Esophagus muscularis mucosa (tissue), 4 donors: ENCODE results near the gene PDE4D. TPM values are rescaled to one million over a fixed set of nuclear protein-coding genes. Genes with fewer than 3 reads are reported as not detected.
"Not testable (repeated sequence)": the region's sequence is repeated elsewhere in the genome, so short reads cannot be mapped to it uniquely, and the experiment has no call there.

Experiments used
- DNase-seq: peaks from one replicate; pipeline ENCODE4 v3.0.0-alpha.2; 2017; ENCODE audit errors: extremely low spot score
- H3K27ac ChIP-seq, 4 donors: fragments of 200-600 bp; sonication (generic); replicated peaks in 1 of 4; 1 replicate in 3 of 4; 2 replicates in 1 of 4; pipeline ENCODE4 v1.5.1; 2016 to 2019; ENCODE audit warnings: mild to moderate bottlenecking in 1 of 4
- H3K27me3 ChIP-seq, 4 donors: fragments of 200-600 bp; sonication (generic); one replicate each; pipeline versions ENCODE4 v1.5.1 to v1.6.0; 2016 to 2019
- H3K36me3 ChIP-seq, 4 donors: fragments of 200-600 bp; sonication (generic); one replicate each; pipeline ENCODE4 v1.5.1; 2016 to 2019
- H3K4me1 ChIP-seq, 4 donors: fragments of 200-600 bp; sonication (generic); one replicate each; pipeline ENCODE4 v1.5.1; 2016 to 2019
- H3K4me3 ChIP-seq, 4 donors: fragments of 200-600 bp; sonication (generic); 1 replicate in 2 of 4; 2 replicates in 2 of 4; pipeline ENCODE4 v1.5.1; 2016 to 2019; ENCODE audit warnings: mild to moderate bottlenecking in 4 of 4, moderate library complexity in 1 of 4
- H3K9me3 ChIP-seq, 4 donors: fragments of 200-600 bp; sonication (generic); 1 replicate in 3 of 4; 2 replicates in 1 of 4; pipeline ENCODE4 v1.5.1; 2016 to 2019
- CTCF ChIP-seq, 3 experiments: fragments of 200-600 bp in 2 of 3; fragments of 450-650 bp in 1 of 3; sonication (generic) in 2 of 3; IDR thresholded peaks; one replicate each; pipeline ENCODE4 v1.5.1; 2017 to 2019; ENCODE audit warnings: antibody characterized with exemption in 3 of 3, mild to moderate bottlenecking in 2 of 3, moderate library complexity in 1 of 3
- EP300 ChIP-seq: sonication (generic); formaldehyde crosslinking; IDR thresholded peaks from one replicate; pipeline ENCODE4 v1.6.1; 2017; ENCODE audit warnings: antibody characterized with exemption
- POLR2A ChIP-seq: fragments of 450-650 bp; IDR thresholded peaks from one replicate; pipeline ENCODE4 v1.6.1; 2017; ENCODE audit warnings: antibody characterized with exemption, moderate library complexity, mild to moderate bottlenecking, low read depth
- POLR2AphosphoS5 ChIP-seq, 2 donors: sonication (generic); formaldehyde crosslinking; IDR thresholded peaks; one replicate each; pipeline ENCODE4 v1.6.1; 2017; ENCODE audit warnings: antibody characterized with exemption in 2 of 2
- WGBS: methylation state at CpG from one replicate; pipeline ENCODE4 v1.1.5; 2018; 5-methylcytosine and 5-hydroxymethylcytosine counted together
- intact Hi-C: fragments of 100-400 bp; cut with DNase I; formaldehyde crosslinking; loops from one replicate; pipeline ENCODE4 v1.15.1; 2023
- total RNA-seq, 4 donors: library from RNA; depleted of rRNA; stranded (reverse); fragments of >200 nt; gene quantifications; one replicate each; pipeline versions ENCODE4 v1.1.0 to v1.2.1, GENCODE V29; 2016

Gene PDE4D
- total RNA-seq, 4 donors from 2014 or later, result 39.2 to 87.0 (median 50.2) TPM

GRCh38 chr5:59387127-59387526 lies 506.4 kb downstream of the PDE4D start:
- no peak for TF ChIP-seq EP300
- TF ChIP-seq POLR2A, result no peak
- no peak for TF ChIP-seq CTCF (IDR thresholded peaks at IDR 0.05)
- no peak for TF ChIP-seq POLR2AphosphoS5 (IDR thresholded peaks at IDR 0.05)
- Histone ChIP-seq H3K4me3 (no peak overlapping the region), H3K27me3 (no peaks in the 10 kb centered on the region), H3K4me1 (no peaks in the 10 kb centered on the region), H3K9me3 (no peaks in the 10 kb centered on the region), H3K36me3 (no peaks in the 10 kb centered on the region), H3K27ac (no peak overlapping the region)
- DNase-seq, result no peak
- intact Hi-C loops, result no loop called here

- intact Hi-C loops, result no loop called here
- WGBS, result 61% methylated on average over 2 of the region's 2 CpGs
- no peaks in the 10 kb centered on the region for H3K27me3 ChIP-seq
- no peak overlapping the region for H3K4me3 ChIP-seq
- no peaks in the 10 kb centered on the region for H3K36me3 ChIP-seq
- no peak for DNase-seq
- no peaks in the 10 kb centered on the region for H3K9me3 ChIP-seq
- no peaks in the 10 kb centered on the region for H3K4me1 ChIP-seq
- no peak overlapping the region for H3K27ac ChIP-seq
- TF ChIP-seq POLR2A (no peak), POLR2AphosphoS5 (IDR thresholded peaks at IDR 0.05) (no peak), EP300 (no peak), CTCF (IDR thresholded peaks at IDR 0.05) (no peak)
Observed at GRCh38 chr5:59385700-59386099, 507.8 kb downstream of the PDE4D start.

DNA sequence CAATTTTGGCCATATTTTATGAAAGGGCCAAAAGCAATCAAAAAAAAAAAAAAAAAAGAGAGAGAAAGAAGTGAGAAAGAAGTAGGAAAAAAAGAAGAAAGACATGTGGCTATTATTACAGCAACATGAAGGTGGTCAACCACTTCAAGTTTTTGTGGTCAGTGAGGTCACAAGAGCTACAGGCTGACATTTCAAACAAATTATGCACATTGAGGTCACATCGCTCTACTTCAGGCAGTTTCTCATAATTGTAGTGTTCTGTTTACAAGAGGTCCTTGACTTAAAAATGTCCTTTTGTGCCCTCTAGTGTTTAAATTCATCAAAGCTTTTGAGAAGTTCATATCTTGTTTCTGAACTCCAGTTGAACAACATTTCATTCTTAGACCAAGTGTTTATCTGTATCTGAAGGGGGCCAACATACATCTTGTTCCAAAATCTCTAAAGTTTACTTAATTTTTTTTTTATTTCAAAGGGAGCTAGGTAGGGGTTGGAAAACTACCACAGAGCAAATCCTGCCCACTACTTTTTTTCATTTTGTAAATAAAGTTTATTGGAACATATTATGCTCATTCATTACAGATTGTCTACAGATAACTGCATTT lies 513.1 kb downstream of the PDE4D start:
- DNase-seq, result no peak
- H3K36me3 ChIP-seq, result no peaks in the 10 kb centered on the region
- intact Hi-C loops, result loop anchor here (2.0 kb wide), 1 partner anchor 192 kb away; no protein-coding TSS in a partner anchor
- TF ChIP-seq EP300, result no peak
- peak; percentile 55 to 66 (median 58) for TF ChIP-seq CTCF (IDR thresholded peaks at IDR 0.05)
- no peaks in the 10 kb centered on the region for H3K27me3 ChIP-seq
- no peak overlapping the region for H3K4me3 ChIP-seq
- 6% methylated on average over 1 of the region's 1 CpG for WGBS
- peaks cover 0 to 2% (median 0%) of the 10 kb centered on the region in 4 donors for H3K4me1 ChIP-seq
- H3K9me3 ChIP-seq, result no peaks in the 10 kb centered on the region
- H3K27ac ChIP-seq, result no peak overlapping the region

DNA sequence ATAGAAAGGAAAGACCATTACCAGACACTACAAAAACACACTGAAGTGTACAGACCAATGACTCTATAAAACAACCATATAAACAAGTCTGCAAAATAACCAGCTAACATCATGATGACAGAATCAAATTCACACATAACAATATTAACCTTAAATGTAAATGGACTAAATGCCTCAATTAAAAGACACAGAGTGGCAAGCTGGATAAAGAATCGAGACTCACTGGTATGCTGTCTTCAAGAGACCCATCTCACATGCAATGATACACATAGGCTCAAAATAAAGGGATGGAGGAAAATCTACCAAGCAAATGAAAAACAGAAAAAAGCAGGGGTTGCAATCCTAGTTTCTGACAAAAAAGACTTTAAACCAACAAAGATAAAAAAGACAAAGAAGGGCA lies 519.5 kb downstream of the PDE4D start:
- H3K27me3 ChIP-seq, DNase-seq, intact Hi-C loops, H3K36me3 ChIP-seq, H3K4me3 ChIP-seq, H3K27ac ChIP-seq, H3K4me1 ChIP-seq: not testable (repeated sequence)
- H3K9me3 ChIP-seq, result peaks cover 0 to 17% (median 11%) of the 10 kb centered on the region in 4 donors
- 81% methylated on average over 1 of the region's 1 CpG for WGBS

- no peak overlapping the region for H3K4me3 ChIP-seq
- intact Hi-C loops, result no loop called here
- H3K9me3 ChIP-seq, result peaks cover 0 to 17% (median 11%) of the 10 kb centered on the region in 4 donors
- H3K27ac ChIP-seq, result no peak overlapping the region
- TF ChIP-seq POLR2A, result no peak
- no peak for TF ChIP-seq CTCF (IDR thresholded peaks at IDR 0.05)
- TF ChIP-seq POLR2AphosphoS5 (IDR thresholded peaks at IDR 0.05), result no peak
- TF ChIP-seq EP300, result no peak
- peaks cover 0 to 10% (median 7%) of the 10 kb centered on the region in 4 donors for H3K4me1 ChIP-seq
- 70% methylated on average over 4 of the region's 4 CpGs for WGBS
- DNase-seq, result no peak
- no peaks in the 10 kb centered on the region for H3K27me3 ChIP-seq
- no peaks in the 10 kb centered on the region for H3K36me3 ChIP-seq
Observed at GRCh38 chr5:59371525-59372127, 521.9 kb downstream of the PDE4D start.
